ENCODE measurements around the gene DMAC2L. TPM values are rescaled to one million over a fixed set of nuclear protein-coding genes. Genes with fewer than 3 reads are reported as not detected.
A peak's percentile ranks its signal among the peaks of the same experiment; 100 is the strongest.

DMAC2L gene, protein sequence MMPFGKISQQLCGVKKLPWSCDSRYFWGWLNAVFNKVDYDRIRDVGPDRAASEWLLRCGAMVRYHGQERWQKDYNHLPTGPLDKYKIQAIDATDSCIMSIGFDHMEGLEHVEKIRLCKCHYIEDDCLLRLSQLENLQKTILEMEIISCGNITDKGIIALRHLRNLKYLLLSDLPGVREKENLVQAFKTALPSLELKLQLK
- total RNA-seq (2014; rRNA removed; shearing (Covaris generic)) (5.8 and 13.8 TPM in 2 replicates), total RNA-seq (2022) (31.3 and 33.0 TPM in 2 replicates), Bru-seq, nascent RNA (percentile 84 among the genes with signal in this experiment), BruChase-seq, experiment 1, labeled RNA remaining after a 6-hour chase (percentile 88 among the genes with signal in this experiment), BruChase-seq, experiment 2, labeled RNA remaining after a 2-hour chase (percentile 89 among the genes with signal in this experiment)
- long read RNA-seq, transcript ATP5S-207 (5 exons, 2,008 nt): major isoform, 25 of 51 reads
- long read RNA-seq, partial matches to known transcripts: 6 of 51 reads
- long read RNA-seq, other reads (novel, unspliced or antisense): 18 of 51 reads

DNA sequence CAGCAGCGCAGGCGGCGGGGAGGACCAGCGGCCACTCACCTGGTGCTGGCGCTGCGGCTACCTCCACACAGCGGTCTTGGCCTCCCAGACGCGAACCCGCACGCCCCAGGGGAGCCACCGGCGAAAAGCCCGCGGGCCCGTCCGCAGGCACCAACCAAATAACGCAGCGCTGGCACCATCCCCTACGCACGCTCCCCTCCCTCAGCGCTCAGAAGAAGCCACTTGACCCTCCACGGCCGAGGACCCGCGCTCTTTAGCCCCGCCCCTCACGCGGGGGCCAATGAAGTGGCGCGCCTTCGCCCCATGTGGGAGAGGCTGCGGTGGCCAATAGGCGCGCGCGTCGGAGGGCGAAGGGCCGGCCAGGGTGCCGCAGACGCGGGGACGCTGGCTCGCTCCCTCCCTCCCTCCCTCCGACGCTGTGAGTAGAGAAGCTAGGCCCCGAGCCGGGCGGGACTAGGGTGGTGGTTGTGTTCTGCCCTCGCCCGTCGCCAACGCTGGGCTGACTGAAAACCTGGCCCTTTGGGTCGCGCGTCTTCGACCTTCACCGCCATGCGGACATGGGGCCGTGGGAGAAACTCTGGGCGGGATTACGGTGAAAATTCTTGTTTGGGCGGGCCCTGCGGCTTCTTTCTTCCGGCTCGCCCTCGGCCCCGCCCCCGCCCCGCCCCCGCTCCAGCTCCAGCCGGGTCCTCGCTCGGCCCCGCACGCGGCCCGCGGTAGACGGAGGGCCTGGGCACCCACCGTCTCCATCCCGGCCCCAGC lies at the start of gene DMAC2L, which contains the start of gene L2HGDH:
TSS of gene DMAC2L (plus strand) at position 353 of the 762 bp plus-strand sequence. CDS start 9,164 bp downstream, outside the sequence.
TSS of gene L2HGDH (minus strand) at position 258 of the 762 bp plus-strand sequence. CDS start at position 179, 79 bp downstream.
- intact Hi-C loops (cut with micrococcal nuclease; ENCODE audit: unreplicated experiment): loop anchor here (1.0 to 10.0 kb wide), 6 partner anchors 50 to 680 kb away; partner anchors contain the start of genes MAP4K5 and SOS2

GRCh38 chr14:50262865-50263264 lies 49.3 kb upstream of the DMAC2L start:
- H4K20me1 ChIP-seq (ENCODE audit: insufficient read depth, low read length): no peaks in the 10 kb centered on the region
- TF ChIP-seq CTCF (conservative IDR thresholded peaks at IDR 0.05; ENCODE audit: low read length) (no peak), EZH2phosphoT487 (IDR thresholded peaks at IDR 0.05; ENCODE audit: borderline replicate concordance, low read depth, low read length) (no peak)
- no peak overlapping the region for H3K27ac ChIP-seq (ENCODE audit: low read depth, low read length, poor library complexity, severe bottlenecking)
- intact Hi-C loops (cut with micrococcal nuclease; ENCODE audit: unreplicated experiment): loop anchor here (5.0 kb wide), 1 partner anchor 131 kb away; no protein-coding TSS in a partner anchor
- CTCF ChIA-PET (ENCODE audit: unreplicated experiment): no interaction called here
- no peaks in the 10 kb centered on the region for H3K9me2 ChIP-seq (ENCODE audit: insufficient read depth, low read length)
- no peak overlapping the region for H3K4me3 ChIP-seq (ENCODE audit: low read depth, low read length, poor library complexity, severe bottlenecking)
- H3K79me2 ChIP-seq (ENCODE audit: insufficient read depth, low read depth, low read length): no peaks in the 10 kb centered on the region
- peaks cover 10% of the 10 kb centered on the region; the same call in 1 of the 2 replicates for H3K36me3 ChIP-seq (ENCODE audit: insufficient read depth, low read length)
- no peak for DNase-seq (ENCODE audit: low spot score)
- BruUV-seq (replicated peaks): no TSS peak
- POLR2A ChIA-PET: interaction anchor here (1.2 kb wide), 1 partner anchor 31 kb away, joined by 3 read pairs; no protein-coding TSS in a partner anchor
- no peak overlapping the region for H3K4me2 ChIP-seq (ENCODE audit: low read length)
- H3K4me1 ChIP-seq (ENCODE audit: insufficient read depth, low read length, poor library complexity, severe bottlenecking): no peaks in the 10 kb centered on the region
- no peak overlapping the region for H2AFZ ChIP-seq (ENCODE audit: low read length)
- no peaks in the 10 kb centered on the region for H3K9me3 ChIP-seq (ENCODE audit: low read length)

More for the DNA sequence above, at the start of gene DMAC2L, which contains the start of gene L2HGDH:
- Histone ChIP-seq H3K4me2 (ENCODE audit: low read length) (peak within 1 kb of the TSS; percentile 91), H3K27ac (ENCODE audit: low read depth, low read length, poor library complexity, severe bottlenecking) (peak within 1 kb of the TSS; percentile 77), H3K36me3 (ENCODE audit: insufficient read depth, low read length) (peaks cover 14% of the 10 kb centered on the region), H3K9me2 (ENCODE audit: insufficient read depth, low read length) (no peaks in the 10 kb centered on the region), H3K4me3 (ENCODE audit: low read depth, low read length, poor library complexity, severe bottlenecking) (peak within 1 kb of the TSS; percentile 73), H3K9me3 (ENCODE audit: low read length) (peaks cover 10% of the 10 kb centered on the region; the same call in 1 of the 2 replicates), H4K20me1 (ENCODE audit: insufficient read depth, low read length) (no peaks in the 10 kb centered on the region), H3K4me1 (ENCODE audit: insufficient read depth, low read length, poor library complexity, severe bottlenecking) (peaks cover 16% of the 10 kb centered on the region), H2AFZ (ENCODE audit: low read length) (peak within 1 kb of the TSS; percentile 87), H3K79me2 (ENCODE audit: insufficient read depth, low read depth, low read length) (peaks cover 28% of the 10 kb centered on the region; the same call in 1 of the 2 replicates)
- CTCF ChIA-PET (ENCODE audit: unreplicated experiment): interaction anchor here (0.6 kb wide), 5 partner anchors 16 to 794 kb away, joined by 3 to 5 read pairs (median 3); no protein-coding TSS in a partner anchor
- BruUV-seq (replicated peaks): no TSS peak
- no peak for TF ChIP-seq EZH2phosphoT487 (IDR thresholded peaks at IDR 0.05; ENCODE audit: borderline replicate concordance, low read depth, low read length)
- TF ChIP-seq CTCF (conservative IDR thresholded peaks at IDR 0.05; ENCODE audit: low read length): 0 out of 2 replicates have a peak, but pooled peaks have one; percentile 3
- POLR2A ChIA-PET: interaction anchor here (0.6 to 3.1 kb wide), 20 partner anchors 9 to 1584 kb away, joined by 3 to 12 read pairs (median 4); partner anchors contain the start of gene VCPKMT
- DNase-seq (ENCODE audit: low spot score): peak; percentile 97
